ENCODE results near the gene BCR. TPM values are rescaled to one million over a fixed set of nuclear protein-coding genes. Genes with fewer than 3 reads are reported as not detected.

The BCR gene
- total and polyA plus RNA-seq, 9 donors: 7.1 to 44.6 (median 35.6) TPM

GRCh38 chr22:23234409-23235161 lies 54.3 kb downstream of the BCR start:
- DNase-seq: peak in 1 of 5 donors; percentile 3
- H3K4me3 ChIP-seq: no peak overlapping the region
- 95 to 98% (median 96%) methylated on average over 18 to 19 of the region's 19 CpGs for WGBS, 3 donors

GRCh38 chr22:23235425-23235824 lies 55.1 kb downstream of the BCR start:
- no peaks in the 10 kb centered on the region for H3K9me3 ChIP-seq
- WGBS, 3 donors: 96 to 100% (median 98%) methylated on average over 3 of the region's 3 CpGs
- TF ChIP-seq EP300 (IDR thresholded peaks at IDR 0.05) (no peak), POLR2A (IDR thresholded peaks at IDR 0.05) (no peak)
- TF ChIP-seq, protein P1, sequence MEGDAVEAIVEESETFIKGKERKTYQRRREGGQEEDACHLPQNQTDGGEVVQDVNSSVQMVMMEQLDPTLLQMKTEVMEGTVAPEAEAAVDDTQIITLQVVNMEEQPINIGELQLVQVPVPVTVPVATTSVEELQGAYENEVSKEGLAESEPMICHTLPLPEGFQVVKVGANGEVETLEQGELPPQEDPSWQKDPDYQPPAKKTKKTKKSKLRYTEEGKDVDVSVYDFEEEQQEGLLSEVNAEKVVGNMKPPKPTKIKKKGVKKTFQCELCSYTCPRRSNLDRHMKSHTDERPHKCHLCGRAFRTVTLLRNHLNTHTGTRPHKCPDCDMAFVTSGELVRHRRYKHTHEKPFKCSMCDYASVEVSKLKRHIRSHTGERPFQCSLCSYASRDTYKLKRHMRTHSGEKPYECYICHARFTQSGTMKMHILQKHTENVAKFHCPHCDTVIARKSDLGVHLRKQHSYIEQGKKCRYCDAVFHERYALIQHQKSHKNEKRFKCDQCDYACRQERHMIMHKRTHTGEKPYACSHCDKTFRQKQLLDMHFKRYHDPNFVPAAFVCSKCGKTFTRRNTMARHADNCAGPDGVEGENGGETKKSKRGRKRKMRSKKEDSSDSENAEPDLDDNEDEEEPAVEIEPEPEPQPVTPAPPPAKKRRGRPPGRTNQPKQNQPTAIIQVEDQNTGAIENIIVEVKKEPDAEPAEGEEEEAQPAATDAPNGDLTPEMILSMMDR (IDR thresholded peaks at IDR 0.05): no peak
- H3K4me3 ChIP-seq: no peak overlapping the region
- no peak overlapping the region for H3K27ac ChIP-seq
- H3K4me1 ChIP-seq (ENCODE audit: insufficient read depth): peaks cover 9% of the 10 kb centered on the region
- intact Hi-C loops (cut with DNase I): no loop called here
- no peaks in the 10 kb centered on the region for H3K27me3 ChIP-seq
- peak in 1 of 5 donors; percentile 2 for DNase-seq
- no peaks in the 10 kb centered on the region for H3K36me3 ChIP-seq

More at GRCh38 chr22:23234409-23235161, 54.3 kb downstream of the BCR start:
- Histone ChIP-seq H3K4me1 (ENCODE audit: insufficient read depth) (peaks cover 9% of the 10 kb centered on the region), H3K9me3 (no peaks in the 10 kb centered on the region), H3K36me3 (no peaks in the 10 kb centered on the region), H3K27ac (no peak overlapping the region), H3K27me3 (no peaks in the 10 kb centered on the region)
- TF ChIP-seq POLR2A (IDR thresholded peaks at IDR 0.05): no peak
- TF ChIP-seq, protein P1 (IDR thresholded peaks at IDR 0.05): no peak
- TF ChIP-seq EP300 (IDR thresholded peaks at IDR 0.05): no peak
- intact Hi-C loops (cut with DNase I): no loop called here

DNA sequence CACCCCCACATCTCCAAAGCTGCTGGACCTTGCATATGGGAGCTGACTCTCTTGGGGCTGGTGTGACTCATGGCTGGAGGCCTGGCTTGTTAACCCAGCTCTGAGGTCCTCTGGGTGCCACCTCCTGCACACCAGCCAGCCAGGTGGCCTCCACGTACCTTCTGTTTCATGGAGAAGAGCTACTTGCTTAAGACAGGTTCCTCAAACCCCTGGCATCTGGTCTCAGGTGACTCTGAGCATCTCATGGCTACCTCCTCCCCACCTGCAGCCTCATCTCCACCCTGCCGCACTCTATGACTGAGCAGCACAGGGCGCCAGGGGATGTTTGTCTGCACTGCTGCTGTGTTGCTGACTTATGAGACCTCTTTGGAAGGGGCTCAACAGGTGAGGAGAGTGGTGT lies 55.7 kb downstream of the BCR start:
- Histone ChIP-seq H3K4me1 (ENCODE audit: insufficient read depth) (peaks cover 9% of the 10 kb centered on the region), H3K27ac (no peak overlapping the region)
- 100% methylated on average over 3 of the region's 3 CpGs for WGBS, 3 donors

DNA sequence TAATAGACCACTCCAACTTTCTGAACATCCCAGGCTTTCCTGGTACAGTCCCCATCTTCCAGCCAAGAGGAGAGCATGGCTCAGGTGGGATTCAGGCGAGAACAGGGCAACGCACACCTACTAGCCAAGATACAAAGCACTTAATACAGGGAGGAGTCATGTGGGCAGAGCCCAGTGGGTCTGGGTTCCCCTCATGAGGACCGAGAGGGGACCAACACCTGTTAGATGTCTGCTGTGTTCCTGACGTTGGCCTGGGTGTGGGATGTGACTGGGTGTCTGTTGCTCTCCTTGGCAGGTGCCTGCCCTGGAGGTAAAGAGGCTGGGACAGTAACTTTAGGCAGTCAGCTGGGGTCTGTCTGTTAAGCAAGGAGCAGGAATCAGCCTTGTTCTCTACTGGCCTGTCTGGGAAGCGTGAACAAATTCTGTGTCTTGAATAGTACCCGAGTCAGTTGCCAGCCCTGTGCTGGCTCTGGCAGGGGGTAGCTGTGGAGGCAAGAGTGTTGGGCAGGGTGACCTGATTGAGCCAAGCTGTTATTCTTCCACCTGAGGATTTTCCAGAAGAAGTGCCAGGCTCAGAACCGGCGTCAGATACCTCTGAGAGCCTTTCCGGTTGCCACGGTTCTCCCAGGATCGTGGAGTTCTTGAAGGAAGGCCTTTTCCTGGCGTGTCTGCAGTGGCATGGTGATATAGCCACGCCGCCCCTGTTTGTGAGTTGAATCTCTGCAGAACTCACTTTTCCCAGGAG lies 56.3 kb downstream of the BCR start:
- no peak overlapping the region for H3K4me3 ChIP-seq
- no peak for TF ChIP-seq EP300 (IDR thresholded peaks at IDR 0.05)
- no peak for TF ChIP-seq POLR2A (IDR thresholded peaks at IDR 0.05)
- TF ChIP-seq, protein P1 (IDR thresholded peaks at IDR 0.05): no peak
- no peaks in the 10 kb centered on the region for H3K36me3 ChIP-seq
- no peaks in the 10 kb centered on the region for H3K9me3 ChIP-seq
- intact Hi-C loops (cut with DNase I): no loop called here
- H3K4me1 ChIP-seq (ENCODE audit: insufficient read depth): peaks cover 9% of the 10 kb centered on the region
- peak in 1 of 5 donors; percentile 16 for DNase-seq
- WGBS, 3 donors: 46 to 57% (median 54%) methylated on average over 14 of the region's 14 CpGs
- no peaks in the 10 kb centered on the region for H3K27me3 ChIP-seq
- H3K27ac ChIP-seq: peak overlapping the region in 1 of 2 donors; percentile 24

More for the DNA sequence above, 55.7 kb downstream of the BCR start:
- intact Hi-C loops (cut with DNase I): no loop called here
- H3K4me3 ChIP-seq: no peak overlapping the region
- no peak for TF ChIP-seq EP300 (IDR thresholded peaks at IDR 0.05)
- no peak for TF ChIP-seq POLR2A (IDR thresholded peaks at IDR 0.05)
- TF ChIP-seq, protein P1 (IDR thresholded peaks at IDR 0.05): no peak
- no peaks in the 10 kb centered on the region for H3K27me3 ChIP-seq
- no peaks in the 10 kb centered on the region for H3K9me3 ChIP-seq
- no peak for DNase-seq
- H3K36me3 ChIP-seq: no peaks in the 10 kb centered on the region
